ENCODE results near the gene HPS5. TPM values are rescaled to one million over a fixed set of nuclear protein-coding genes. Genes with fewer than 3 reads are reported as not detected.

Gene HPS5
- total and polyA plus RNA-seq, 2 donors (not counting 3 experiments of a cell fraction or from before 2014, with no cell fraction given): 4.7 to 14.1 TPM

DNA sequence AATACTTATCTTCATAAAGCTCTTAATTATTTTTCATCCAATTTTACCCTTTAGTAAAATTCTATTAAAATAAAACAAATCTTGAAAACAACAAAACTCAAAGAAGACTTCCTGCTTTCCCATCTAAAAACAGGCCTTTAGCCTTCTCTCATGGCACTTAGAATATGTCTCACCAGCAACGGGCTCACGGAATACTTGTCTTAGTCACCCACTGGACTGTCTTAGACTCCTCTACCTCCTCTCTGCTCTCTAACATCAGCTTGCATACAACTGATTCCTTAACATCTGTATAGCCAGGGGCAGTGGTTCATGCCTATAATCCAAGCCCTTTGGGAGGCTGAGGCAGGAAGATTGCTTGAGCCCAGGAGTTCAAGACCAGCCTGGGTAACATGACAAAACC is 13.7 kb downstream of the HPS5 start:
- Histone ChIP-seq H3K9me3 (replicated peaks; ENCODE audit: control insufficient read depth, insufficient read depth, low read length) (no peaks in the 10 kb centered on the region), H3K4me3 (replicated peaks in 1 of 3; ENCODE audit: insufficient read depth in 1 of 3, low read depth in 1 of 3, low read length in 3 of 3) (no peak overlapping the region), H3K36me3 (ENCODE audit: control insufficient read depth in 2 of 2, extremely low read depth in 1 of 2, insufficient read depth in 2 of 2, low read length in 2 of 2) (peaks cover 0 to 7% of the 10 kb centered on the region in 2 experiments), H3K27me3 (ENCODE audit: control insufficient read depth in 2 of 2, insufficient read depth in 2 of 2, low read length in 2 of 2) (no peaks in the 10 kb centered on the region), H3K27ac (ENCODE audit: insufficient read depth, low read depth, low read length) (no peak overlapping the region), H2AFZ (ENCODE audit: low read depth, low read length) (no peak overlapping the region), H3K4me2 (ENCODE audit: insufficient read depth, low read length) (no peak overlapping the region), H4K20me1 (replicated peaks; ENCODE audit: control insufficient read depth, extremely low read depth, insufficient read depth, low read length) (no peaks in the 10 kb centered on the region), H3K9me1 (replicated peaks; ENCODE audit: control insufficient read depth, extremely low read depth, insufficient read depth, low read length) (no peaks in the 10 kb centered on the region), H3K4me1 (ENCODE audit: control insufficient read depth, extremely low read depth, insufficient read depth, low read length) (no peaks in the 10 kb centered on the region), H3K9ac (replicated peaks; ENCODE audit: extremely low read depth, insufficient read depth, low read length) (no peak overlapping the region), H3K79me2 (ENCODE audit: control insufficient read depth, insufficient read depth, low read length) (peaks cover 2% of the 10 kb centered on the region)
- BruUV-seq (replicated peaks): no TSS peak
- ChIA-PET POLR2A (no interaction called here), CTCF (interaction anchor here (0.8 to 1.8 kb wide), 2 partner anchors 14 to 64 kb away, joined by 3 to 7 read pairs; no protein-coding TSS in a partner anchor)
- TF ChIP-seq JUN (IDR thresholded peaks at IDR 0.05; ENCODE audit: borderline replicate concordance, insufficient read depth, insufficient read length, low read depth) (no peak), FOS (IDR thresholded peaks at IDR 0.05; ENCODE audit: borderline replicate concordance, insufficient read depth, low read length) (no peak), CTCF (IDR thresholded peaks at IDR 0.05; ENCODE audit: extremely low read depth in 1 of 2, insufficient read depth in 1 of 2, low read depth in 1 of 2, low read length in 2 of 2) (no peak), GATA2 (IDR thresholded peaks at IDR 0.05; ENCODE audit: insufficient read depth, insufficient read length, low read depth, low read length) (no peak), POLR2A (IDR thresholded peaks at IDR 0.05; ENCODE audit: low read depth, low read length) (no peak), MAX (IDR thresholded peaks at IDR 0.05; ENCODE audit: insufficient read depth, insufficient read length) (no peak)
- FAIRE-seq (no peak), DNase-seq (ENCODE audit: low read depth, low spot score) (no peak)
- dilution Hi-C loops (cut with MboI; ENCODE audit: extremely low pct_ligation_motif_present, low sequenced_read_pairs) (no loop called here), intact Hi-C loops (cut with micrococcal nuclease) (no loop called here)

Data from endothelial cell of umbilical vein (primary cell).